ENCODE data around the gene ARAP1. TPM values are rescaled to one million over a fixed set of nuclear protein-coding genes. Genes with fewer than 3 reads are reported as not detected.

Gene ARAP1
- total and polyA plus RNA-seq, 2 of the 8 experiments (the other 6 are each of a cell fraction or from before 2014, with no cell fraction given), result 25.7 to 61.6 TPM

DNA sequence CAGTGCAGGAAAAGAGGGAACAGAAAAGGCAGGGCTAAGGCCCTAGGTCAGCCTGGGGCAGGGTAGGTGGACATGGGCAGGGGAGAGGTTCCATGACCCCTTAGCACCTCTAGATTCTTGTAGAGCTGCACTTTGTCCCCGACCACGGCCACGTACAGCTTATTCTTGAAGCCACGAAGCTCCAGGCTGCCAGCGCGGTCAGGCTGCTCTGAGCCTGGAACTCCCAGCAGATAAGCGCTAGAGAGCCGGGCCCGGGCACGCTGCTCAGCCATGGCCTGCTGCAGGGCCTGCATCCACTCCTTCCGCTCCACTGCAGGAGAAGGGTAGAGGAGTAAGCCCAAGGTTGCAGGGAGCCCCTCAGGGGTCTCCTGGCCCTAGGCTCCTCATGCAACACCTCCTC is 41.9 kb downstream of the ARAP1 start:
- H2BK5ac ChIP-seq (ENCODE audit: low read depth, low read length), result no peak overlapping the region
- H3K36me3 ChIP-seq (ENCODE audit: control insufficient read depth in 2 of 4, insufficient read depth in 4 of 4, low read length in 3 of 4), result 0 out of 8 replicates have a peak, but pooled peaks cover 0 to 2% (median 0%) of the 10 kb centered on the region in 4 experiments
- H3K4me3 ChIP-seq (ENCODE audit: extremely low read depth in 1 of 4, insufficient read depth in 2 of 4, low read depth in 3 of 4, low read length in 4 of 4), result no peak overlapping the region
- no peak overlapping the region for H3K56ac ChIP-seq (replicated peaks; ENCODE audit: insufficient read length, low read depth, low read length)
- no peak overlapping the region for H2AK5ac ChIP-seq (ENCODE audit: low read depth, low read length)
- H4K5ac ChIP-seq (ENCODE audit: insufficient read length, low read depth, low read length), result no peak overlapping the region
- no peak overlapping the region for H3K9ac ChIP-seq (replicated peaks in 1 of 4; ENCODE audit: extremely low read depth in 1 of 4, low read depth in 3 of 4, low read length in 3 of 4)
- no peak overlapping the region for H3K4ac ChIP-seq (replicated peaks; ENCODE audit: insufficient read length, low read depth, low read length)
- H3K23ac ChIP-seq (ENCODE audit: insufficient read length), result no peak overlapping the region
- 88% methylated on average over 11 of the region's 11 CpGs; no CpG with 5 or more reads in 1 of the 2 experiments for WGBS, 2 experiments (ENCODE audit: extremely low coverage in 1 of 2, insufficient coverage in 1 of 2, insufficient read length in 1 of 2, insufficient replicate concordance in 2 of 2, low coverage in 1 of 2, low lambda C conversion rate in 2 of 2, missing lambda C conversion rate in 1 of 2)
- no peak overlapping the region for H2BK120ac ChIP-seq (replicated peaks; ENCODE audit: low read depth, low read length)
- H3K23me2 ChIP-seq (ENCODE audit: low read depth, low read length), result peaks cover 2% of the 10 kb centered on the region; the same call in 1 of the 2 replicates
- H2BK20ac ChIP-seq (ENCODE audit: low read length), result no peak overlapping the region
- H4K91ac ChIP-seq (replicated peaks; ENCODE audit: insufficient read length, low read length), result no peak overlapping the region
- no peaks in the 10 kb centered on the region for H3K9me3 ChIP-seq (ENCODE audit: insufficient read depth in 2 of 2, low read depth in 1 of 2, low read length in 1 of 2)
- H4K20me1 ChIP-seq (replicated peaks in 1 of 2; ENCODE audit: control insufficient read depth in 1 of 2, insufficient read depth in 2 of 2, low read length in 2 of 2), result peaks cover 1 to 14% of the 10 kb centered on the region in 2 experiments
- FAIRE-seq (no peak), DNase-seq (ENCODE audit: low read depth in 1 of 2, low spot score in 2 of 2) (no peak)
- H4K8ac ChIP-seq (ENCODE audit: extremely low read depth, insufficient read depth, low read length), result no peak overlapping the region
- no peak overlapping the region for H2BK15ac ChIP-seq (ENCODE audit: low read length)
- no peak overlapping the region for H2AFZ ChIP-seq (ENCODE audit: low read length)
- H3K4me2 ChIP-seq (ENCODE audit: insufficient read depth in 1 of 2, low read depth in 2 of 2, low read length in 2 of 2), result no peak overlapping the region
- H2BK12ac ChIP-seq (ENCODE audit: low read depth, low read length), result no peak overlapping the region
- no peak overlapping the region for H3K18ac ChIP-seq (ENCODE audit: extremely low read depth, low read length)
- H3K14ac ChIP-seq (ENCODE audit: insufficient read length), result no peak overlapping the region
- H3K79me1 ChIP-seq (ENCODE audit: low read depth, low read length), result peaks cover 2% of the 10 kb centered on the region; the same call in 1 of the 2 replicates
- ChIA-PET CTCF (ENCODE audit: partially characterized antibody) (interaction anchor here (0.6 kb wide), 2 partner anchors 44 to 122 kb away, joined by 3 read pairs; no protein-coding TSS in a partner anchor), POLR2A (ENCODE audit: partially characterized antibody) (no interaction called here)
- no peaks in the 10 kb centered on the region; a peak in 1 of 4 replicates for H3K79me2 ChIP-seq (ENCODE audit: control insufficient read depth in 1 of 2, insufficient read depth in 2 of 2, low read length in 2 of 2)
- H3K4me1 ChIP-seq (replicated peaks in 1 of 4; ENCODE audit: control insufficient read depth in 3 of 4, insufficient read depth in 4 of 4, low read length in 3 of 4), result peaks cover 4 to 31% (median 26%) of the 10 kb centered on the region in 4 experiments
- H3K27me3 ChIP-seq (replicated peaks in 1 of 4; ENCODE audit: control insufficient read depth in 3 of 4, extremely low read depth in 1 of 4, insufficient read depth in 3 of 4, low read length in 3 of 4), result no peaks in the 10 kb centered on the region
- no peak overlapping the region for H3K27ac ChIP-seq (ENCODE audit: low read depth, low read length)
- TF ChIP-seq BACH1 (IDR thresholded peaks at IDR 0.05; ENCODE audit: low read length) (no peak), GTF2F1 (IDR thresholded peaks at IDR 0.05; ENCODE audit: borderline replicate concordance, low read depth, low read length) (no peak), MAFK (IDR thresholded peaks at IDR 0.05; ENCODE audit: low read depth, low read length) (no peak), EGR1 (IDR thresholded peaks at IDR 0.05; ENCODE audit: borderline replicate concordance, low read depth, low read length) (no peak), EZH2 (IDR thresholded peaks at IDR 0.05; ENCODE audit: low read depth, low read length, severe bottlenecking) (no peak), YY1 (IDR thresholded peaks at IDR 0.05; ENCODE audit: low read depth, low read length) (no peak), SAP30 (IDR thresholded peaks at IDR 0.05; ENCODE audit: insufficient read depth, insufficient replicate concordance, low read length) (no peak), CHD1 (IDR thresholded peaks at IDR 0.05; ENCODE audit: low read depth, low read length) (no peak), POLR2AphosphoS5 (IDR thresholded peaks at IDR 0.05; ENCODE audit: low read depth, low read length) (no peak), CTBP2 (IDR thresholded peaks at IDR 0.05; ENCODE audit: borderline replicate concordance, insufficient read depth, insufficient read length, low read length) (no peak), POU5F1 (IDR thresholded peaks at IDR 0.05; ENCODE audit: low read depth, low read length) (no peak), HDAC6 (IDR thresholded peaks at IDR 0.05; ENCODE audit: low read depth, low read length) (no peak), JUN (IDR thresholded peaks at IDR 0.05; ENCODE audit: low read depth, low read length) (no peak)
- TF ChIP-seq, protein P1, sequence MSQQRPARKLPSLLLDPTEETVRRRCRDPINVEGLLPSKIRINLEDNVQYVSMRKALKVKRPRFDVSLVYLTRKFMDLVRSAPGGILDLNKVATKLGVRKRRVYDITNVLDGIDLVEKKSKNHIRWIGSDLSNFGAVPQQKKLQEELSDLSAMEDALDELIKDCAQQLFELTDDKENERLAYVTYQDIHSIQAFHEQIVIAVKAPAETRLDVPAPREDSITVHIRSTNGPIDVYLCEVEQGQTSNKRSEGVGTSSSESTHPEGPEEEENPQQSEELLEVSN (IDR thresholded peaks at IDR 0.05), result no peak

Measured in H1 (cell line).